AG09309 (cell line): ENCODE results near the gene PROSER3.

Source experiments
- DNase-seq: peaks from one replicate; pipeline ENCODE4 v3.0.0-alpha.2; 2010; ENCODE audit warnings: low read depth
- H3K4me3 ChIP-seq: 2 replicates; pipeline ENCODE4 v1.5.1; 2011; ENCODE audit warnings: mild to moderate bottlenecking, low read depth, low read length, moderate library complexity; ENCODE audit not compliant: control insufficient read depth
- TF ChIP-seq, protein P1 (sequence below): IDR thresholded peaks from 2 replicates; pipeline ENCODE4 v1.5.1; 2011; ENCODE audit warnings: mild to moderate bottlenecking, low read depth, low read length, inconsistent platforms; ENCODE audit not compliant: insufficient read depth, control insufficient read depth; ENCODE audit errors: missing control alignments

PROSER3 gene

GRCh38 chr19:35738021-35738886, 19.7 kb upstream of the PROSER3 start:
- no peak for DNase-seq
- TF ChIP-seq, protein P1, sequence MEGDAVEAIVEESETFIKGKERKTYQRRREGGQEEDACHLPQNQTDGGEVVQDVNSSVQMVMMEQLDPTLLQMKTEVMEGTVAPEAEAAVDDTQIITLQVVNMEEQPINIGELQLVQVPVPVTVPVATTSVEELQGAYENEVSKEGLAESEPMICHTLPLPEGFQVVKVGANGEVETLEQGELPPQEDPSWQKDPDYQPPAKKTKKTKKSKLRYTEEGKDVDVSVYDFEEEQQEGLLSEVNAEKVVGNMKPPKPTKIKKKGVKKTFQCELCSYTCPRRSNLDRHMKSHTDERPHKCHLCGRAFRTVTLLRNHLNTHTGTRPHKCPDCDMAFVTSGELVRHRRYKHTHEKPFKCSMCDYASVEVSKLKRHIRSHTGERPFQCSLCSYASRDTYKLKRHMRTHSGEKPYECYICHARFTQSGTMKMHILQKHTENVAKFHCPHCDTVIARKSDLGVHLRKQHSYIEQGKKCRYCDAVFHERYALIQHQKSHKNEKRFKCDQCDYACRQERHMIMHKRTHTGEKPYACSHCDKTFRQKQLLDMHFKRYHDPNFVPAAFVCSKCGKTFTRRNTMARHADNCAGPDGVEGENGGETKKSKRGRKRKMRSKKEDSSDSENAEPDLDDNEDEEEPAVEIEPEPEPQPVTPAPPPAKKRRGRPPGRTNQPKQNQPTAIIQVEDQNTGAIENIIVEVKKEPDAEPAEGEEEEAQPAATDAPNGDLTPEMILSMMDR, result no peak
- H3K4me3 ChIP-seq, result no peak overlapping the region

GRCh38 chr19:35738887-35739229, 19.1 kb upstream of the PROSER3 start:
- no peak for DNase-seq
- TF ChIP-seq, protein P1, result no peak
- H3K4me3 ChIP-seq, result no peak overlapping the region

DNA sequence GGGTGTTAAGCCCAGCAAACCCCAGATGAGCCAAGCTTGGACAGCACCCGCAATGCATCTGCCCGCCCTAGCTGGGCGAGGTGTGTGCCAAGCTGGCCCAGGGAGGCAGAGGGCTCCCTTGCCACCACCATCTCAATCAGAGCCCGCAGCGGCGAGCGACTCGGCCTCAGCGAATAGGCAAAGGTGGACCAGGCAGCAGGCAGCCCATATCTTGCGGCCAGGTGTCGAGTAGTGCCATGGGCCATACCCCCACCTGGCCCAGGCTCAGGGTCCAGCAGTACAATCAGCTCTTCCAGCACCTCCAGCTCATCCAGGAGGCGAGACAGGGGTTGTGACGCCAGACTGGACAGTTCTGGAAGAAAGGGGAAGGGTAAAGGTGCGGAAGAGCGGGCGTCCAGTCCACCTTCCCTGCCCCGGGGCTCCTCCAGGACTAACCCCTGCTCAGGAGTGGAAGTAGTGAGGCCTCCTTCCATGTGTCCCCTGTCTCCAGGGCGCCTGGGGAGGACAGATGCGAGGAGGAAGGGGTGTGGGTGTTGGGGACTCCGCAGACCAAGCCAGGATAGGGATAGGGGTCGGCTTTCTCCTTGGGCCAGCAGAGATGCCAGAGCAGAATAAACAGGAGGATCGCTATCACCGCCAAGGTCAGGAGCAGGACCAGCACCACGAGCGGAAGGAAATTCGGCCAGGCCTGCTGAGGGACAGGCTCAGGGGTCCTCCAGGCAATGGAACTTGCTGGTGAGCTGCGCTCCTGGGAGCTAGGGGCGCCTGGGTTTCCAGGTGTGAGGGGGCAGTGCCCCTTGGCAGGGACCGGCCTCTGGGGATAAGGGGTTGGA, 18.5 kb upstream of the PROSER3 start:
- peak overlapping the region; percentile 66 for H3K4me3 ChIP-seq
- TF ChIP-seq, protein P1, result no peak
- no peak for DNase-seq

DNA sequence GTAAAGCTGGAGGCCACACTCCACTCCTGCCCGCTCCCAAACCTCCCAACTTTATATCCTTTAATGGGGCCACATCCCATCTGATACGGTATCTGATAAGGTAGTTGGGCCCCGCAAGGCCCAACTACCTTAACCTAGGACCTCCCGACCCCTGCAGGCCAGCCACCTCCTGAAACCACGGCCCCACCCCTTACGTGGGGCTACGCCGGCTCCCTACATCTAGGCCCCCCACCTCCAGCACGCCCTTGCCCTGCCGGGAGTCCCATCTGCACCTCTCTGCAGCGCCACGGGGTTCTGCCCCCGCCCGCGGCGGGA, 17.9 kb upstream of the PROSER3 start:
- TF ChIP-seq, protein P1, result no peak
- H3K4me3 ChIP-seq, result peak overlapping the region; percentile 66
- no peak for DNase-seq

- peak overlapping the region; percentile 66 for H3K4me3 ChIP-seq
- TF ChIP-seq, protein P1, result peak; percentile 16
- DNase-seq, result peak; percentile 77
Measured at GRCh38 chr19:35740423-35741202, 17.4 kb upstream of the PROSER3 start.

DNA sequence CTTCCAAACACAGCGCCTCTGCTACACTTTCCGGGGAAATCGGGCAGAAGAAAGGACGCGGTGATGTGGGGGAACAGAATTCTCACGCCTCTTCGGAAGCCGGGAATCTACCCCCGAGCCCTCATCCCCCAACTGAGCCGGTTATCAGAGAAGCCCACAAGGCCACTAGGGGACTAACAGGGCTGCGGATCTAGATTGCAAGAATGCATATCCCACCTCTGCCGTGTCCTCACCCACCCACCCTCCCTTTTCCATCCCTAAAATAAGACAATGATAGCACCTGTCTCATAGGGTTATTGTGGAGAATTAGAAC, 16.8 kb upstream of the PROSER3 start:
- TF ChIP-seq, protein P1, result no peak
- peak overlapping the region; percentile 66 for H3K4me3 ChIP-seq
- no peak for DNase-seq
